Measurements from ENCODE around the gene DHRS7.

DHRS7 gene

DNA sequence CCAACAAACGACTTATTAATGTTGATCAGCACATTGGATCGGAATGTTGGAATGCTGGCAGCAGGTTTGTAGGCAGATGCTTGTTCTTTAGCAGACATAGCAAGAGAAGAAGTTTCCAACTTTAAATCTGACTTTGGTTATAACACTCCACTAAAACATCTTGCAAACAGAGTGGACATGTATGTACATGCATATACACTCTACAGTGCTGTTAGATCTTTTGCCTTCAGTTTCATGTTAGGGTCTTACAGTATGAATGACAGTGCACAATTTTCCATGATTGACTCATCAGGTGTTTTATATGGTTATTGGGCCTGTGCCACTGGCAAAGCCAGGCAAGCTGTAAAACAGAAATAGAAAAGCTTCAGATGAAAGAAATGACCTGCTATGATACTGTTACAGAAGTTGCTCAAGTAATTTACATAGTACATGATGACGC lies 14.3 kb upstream of the DHRS7 start:
- Histone ChIP-seq H3K4me1 (ENCODE audit: insufficient read depth, low read length, poor library complexity, severe bottlenecking) (peaks cover 6% of the 10 kb centered on the region), H3K36me3 (ENCODE audit: insufficient read depth, low read length) (no peaks in the 10 kb centered on the region), H3K9ac (ENCODE audit: low read depth, low read length, poor library complexity, severe bottlenecking) (no peak overlapping the region), H3K4me3 (ENCODE audit: low read length, poor library complexity, severe bottlenecking) (no peak overlapping the region), H3F3A (ENCODE audit: low read depth) (no peaks in the 10 kb centered on the region), H4K20me1 (ENCODE audit: insufficient read depth, low read length, poor library complexity, severe bottlenecking) (no peaks in the 10 kb centered on the region), H3K79me2 (ENCODE audit: insufficient read depth, low read length) (no peaks in the 10 kb centered on the region), H3K9me2 (replicated peaks; ENCODE audit: low read depth, low read length) (no peaks in the 10 kb centered on the region), H3K4me2 (ENCODE audit: low read depth, low read length, poor library complexity, severe bottlenecking) (no peak overlapping the region), H2AFZ (ENCODE audit: low read length) (no peak overlapping the region), H3K27me3 (ENCODE audit: insufficient read depth, low read length, poor library complexity, severe bottlenecking) (no peaks in the 10 kb centered on the region), H3K9me3 (ENCODE audit: insufficient read depth, low read depth, low read length) (peaks cover 7% of the 10 kb centered on the region)
- TF ChIP-seq, protein P1, sequence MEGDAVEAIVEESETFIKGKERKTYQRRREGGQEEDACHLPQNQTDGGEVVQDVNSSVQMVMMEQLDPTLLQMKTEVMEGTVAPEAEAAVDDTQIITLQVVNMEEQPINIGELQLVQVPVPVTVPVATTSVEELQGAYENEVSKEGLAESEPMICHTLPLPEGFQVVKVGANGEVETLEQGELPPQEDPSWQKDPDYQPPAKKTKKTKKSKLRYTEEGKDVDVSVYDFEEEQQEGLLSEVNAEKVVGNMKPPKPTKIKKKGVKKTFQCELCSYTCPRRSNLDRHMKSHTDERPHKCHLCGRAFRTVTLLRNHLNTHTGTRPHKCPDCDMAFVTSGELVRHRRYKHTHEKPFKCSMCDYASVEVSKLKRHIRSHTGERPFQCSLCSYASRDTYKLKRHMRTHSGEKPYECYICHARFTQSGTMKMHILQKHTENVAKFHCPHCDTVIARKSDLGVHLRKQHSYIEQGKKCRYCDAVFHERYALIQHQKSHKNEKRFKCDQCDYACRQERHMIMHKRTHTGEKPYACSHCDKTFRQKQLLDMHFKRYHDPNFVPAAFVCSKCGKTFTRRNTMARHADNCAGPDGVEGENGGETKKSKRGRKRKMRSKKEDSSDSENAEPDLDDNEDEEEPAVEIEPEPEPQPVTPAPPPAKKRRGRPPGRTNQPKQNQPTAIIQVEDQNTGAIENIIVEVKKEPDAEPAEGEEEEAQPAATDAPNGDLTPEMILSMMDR (conservative IDR thresholded peaks at IDR 0.05; ENCODE audit: low read length) = no peak
- TF ChIP-seq EZH2phosphoT487 (IDR thresholded peaks at IDR 0.05; ENCODE audit: borderline replicate concordance) = no peak

DNA sequence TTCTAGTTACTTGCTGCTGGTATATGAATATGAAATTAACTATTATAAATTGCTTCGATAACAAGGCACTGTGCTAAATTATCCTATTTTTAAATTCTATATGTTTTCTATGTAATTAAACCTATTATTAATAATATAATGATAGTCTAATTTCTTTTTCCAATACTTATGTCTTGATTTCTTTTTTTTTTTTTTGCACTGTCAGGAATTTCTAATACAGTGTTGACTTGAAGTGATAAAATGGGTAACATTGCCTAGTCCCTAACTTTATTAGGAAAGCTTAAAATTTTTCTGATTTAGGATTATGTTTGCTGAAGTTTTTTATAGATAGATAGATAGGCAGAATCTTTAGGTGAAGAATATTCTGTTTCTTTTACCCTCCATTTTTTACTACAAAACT lies 13.6 kb upstream of the DHRS7 start:
- no peak for TF ChIP-seq EZH2phosphoT487 (IDR thresholded peaks at IDR 0.05; ENCODE audit: borderline replicate concordance)
- TF ChIP-seq, protein P1 (conservative IDR thresholded peaks at IDR 0.05; ENCODE audit: low read length) = no peak
- Histone ChIP-seq H2AFZ (ENCODE audit: low read length) (no peak overlapping the region), H3K9ac (ENCODE audit: low read depth, low read length, poor library complexity, severe bottlenecking) (no peak overlapping the region), H3K4me3 (ENCODE audit: low read length, poor library complexity, severe bottlenecking) (no peak overlapping the region), H4K20me1 (ENCODE audit: insufficient read depth, low read length, poor library complexity, severe bottlenecking) (no peaks in the 10 kb centered on the region), H3K9me3 (ENCODE audit: insufficient read depth, low read depth, low read length) (peaks cover 7% of the 10 kb centered on the region), H3K9me2 (replicated peaks; ENCODE audit: low read depth, low read length) (no peaks in the 10 kb centered on the region), H3K4me1 (ENCODE audit: insufficient read depth, low read length, poor library complexity, severe bottlenecking) (peaks cover 4% of the 10 kb centered on the region), H3F3A (ENCODE audit: low read depth) (no peaks in the 10 kb centered on the region), H3K27me3 (ENCODE audit: insufficient read depth, low read length, poor library complexity, severe bottlenecking) (no peaks in the 10 kb centered on the region), H3K36me3 (ENCODE audit: insufficient read depth, low read length) (no peaks in the 10 kb centered on the region), H3K4me2 (ENCODE audit: low read depth, low read length, poor library complexity, severe bottlenecking) (no peak overlapping the region), H3K79me2 (ENCODE audit: insufficient read depth, low read length) (no peaks in the 10 kb centered on the region)

DNA sequence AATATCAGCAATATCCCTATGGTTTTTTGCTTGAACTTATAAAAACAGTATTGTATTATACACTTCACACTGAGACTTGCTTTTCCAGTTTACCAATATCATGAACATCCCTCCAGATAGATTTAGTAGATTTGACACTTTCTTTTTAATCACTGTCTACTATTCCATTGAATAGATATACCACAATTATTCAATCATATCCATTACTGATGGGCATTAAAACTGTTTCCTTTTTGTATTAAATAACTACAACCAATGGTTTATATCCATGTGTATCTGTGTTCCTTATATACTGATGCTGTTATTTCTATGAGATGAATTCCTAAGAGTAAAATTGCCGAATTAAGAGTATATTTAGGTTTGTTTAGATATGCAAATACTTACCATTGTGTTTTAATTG lies 13.0 kb upstream of the DHRS7 start:
- peaks cover 7% of the 10 kb centered on the region for H3K9me3 ChIP-seq (ENCODE audit: insufficient read depth, low read depth, low read length)
- no peaks in the 10 kb centered on the region for H3K79me2 ChIP-seq (ENCODE audit: insufficient read depth, low read length)
- H3K9me2 ChIP-seq (replicated peaks; ENCODE audit: low read depth, low read length) = no peaks in the 10 kb centered on the region
- H2AFZ ChIP-seq (ENCODE audit: low read length) = no peak overlapping the region
- H3K9ac ChIP-seq (ENCODE audit: low read depth, low read length, poor library complexity, severe bottlenecking) = no peak overlapping the region
- no peaks in the 10 kb centered on the region for H3K4me1 ChIP-seq (ENCODE audit: insufficient read depth, low read length, poor library complexity, severe bottlenecking)
- TF ChIP-seq, protein P1 (conservative IDR thresholded peaks at IDR 0.05; ENCODE audit: low read length) = no peak
- no peak for TF ChIP-seq EZH2phosphoT487 (IDR thresholded peaks at IDR 0.05; ENCODE audit: borderline replicate concordance)
- no peak overlapping the region for H3K4me3 ChIP-seq (ENCODE audit: low read length, poor library complexity, severe bottlenecking)
- H3K4me2 ChIP-seq (ENCODE audit: low read depth, low read length, poor library complexity, severe bottlenecking) = no peak overlapping the region
- H3K27me3 ChIP-seq (ENCODE audit: insufficient read depth, low read length, poor library complexity, severe bottlenecking) = no peaks in the 10 kb centered on the region
- H4K20me1 ChIP-seq (ENCODE audit: insufficient read depth, low read length, poor library complexity, severe bottlenecking) = no peaks in the 10 kb centered on the region
- no peaks in the 10 kb centered on the region for H3K36me3 ChIP-seq (ENCODE audit: insufficient read depth, low read length)
- no peaks in the 10 kb centered on the region for H3F3A ChIP-seq (ENCODE audit: low read depth)
